Endothelial cell of umbilical vein (primary cell): Measurements from ENCODE around the gene VGLL4. TPM values are rescaled to one million over a fixed set of nuclear protein-coding genes. Genes with fewer than 3 reads are reported as not detected.

ENCODE experiments used
- BruUV-seq: library from RNA; stranded (reverse); fragments of 400-500 nt; replicated peaks from 2 replicates; lab custom pipeline; 2021; lab: Mats Ljungman, UMichigan
- CTCF ChIA-PET: fragments of 300-600, 350-600 bp; sonication (Branson Sonifier 250); formaldehyde crosslinking; loops from one replicate; lab custom pipeline; 2021; ENCODE audit warnings: antibody characterized with exemption, inconsistent platforms; lab: Charles Lee
- POLR2A ChIA-PET: fragments of 300-600, 350-600 bp; sonication (Branson Sonifier 250); formaldehyde crosslinking; loops from one replicate; lab custom pipeline; 2021; ENCODE audit warnings: antibody characterized with exemption, inconsistent platforms; lab: Charles Lee
- DNase-seq: peaks from one replicate; pipeline ENCODE4 v3.0.0-alpha.2; 2011; ENCODE audit warnings: low read depth, low spot score
- FAIRE-seq: peaks from 2 replicates; lab custom pipeline; 2011; peaks lifted over from hg19 to GRCh38; lab: Jason Lieb, UNC
- H2AFZ ChIP-seq: 2 replicates; pipeline ENCODE4 v1.6.0; 2012; ENCODE audit warnings: low read depth, low read length, control low read depth, inconsistent platforms
- H3K27ac ChIP-seq: 2 replicates; pipeline ENCODE4 v1.5.1; 2011; ENCODE audit warnings: low read depth, mild to moderate bottlenecking, control low read depth, low read length, moderate library complexity; ENCODE audit not compliant: insufficient read depth
- H3K27me3 ChIP-seq, 2 experiments: 2 replicates each; pipeline versions ENCODE4 v1.6.0 to v1.6.1; 2011; ENCODE audit warnings: low read length in 2 of 2, mixed read lengths in 1 of 2; ENCODE audit not compliant: control insufficient read depth in 2 of 2, insufficient read depth in 2 of 2
- H3K36me3 ChIP-seq, 2 experiments: 2 replicates in 1 of 2; 3 replicates in 1 of 2; pipeline ENCODE4 v1.5.1; 2011; ENCODE audit warnings: low read length in 2 of 2, mild to moderate bottlenecking in 1 of 2, moderate library complexity in 1 of 2; ENCODE audit not compliant: control insufficient read depth in 2 of 2, insufficient read depth in 2 of 2; ENCODE audit errors: extremely low read depth in 1 of 2
- H3K4me1 ChIP-seq: 3 replicates; pipeline ENCODE4 v1.5.1; 2011; ENCODE audit warnings: mild to moderate bottlenecking, low read length; ENCODE audit not compliant: control insufficient read depth, insufficient read depth; ENCODE audit errors: extremely low read depth
- H3K4me2 ChIP-seq: 2 replicates; pipeline ENCODE4 v1.6.1; 2011; ENCODE audit warnings: low read length, control low read depth, mixed read lengths; ENCODE audit not compliant: insufficient read depth
- H3K4me3 ChIP-seq, 3 experiments: fragments of 200-600 bp in 1 of 3; sonication (generic), shearing (Covaris generic) in 1 of 3; replicated peaks in 1 of 3; 2 replicates each; pipeline ENCODE4 v1.5.1; 2011 to 2016; ENCODE audit warnings: control low read depth in 3 of 3, low read length in 3 of 3, mild to moderate bottlenecking in 2 of 3, inconsistent platforms in 1 of 3, low read depth in 1 of 3, moderate library complexity in 1 of 3; ENCODE audit not compliant: insufficient read depth in 1 of 3
- H3K79me2 ChIP-seq: 2 replicates; pipeline ENCODE4 v1.6.0; 2012; ENCODE audit warnings: low read length, inconsistent platforms; ENCODE audit not compliant: control insufficient read depth, insufficient read depth
- H3K9ac ChIP-seq: replicated peaks from 2 replicates; pipeline ENCODE3; 2011; ENCODE audit warnings: low read length, control low read depth; ENCODE audit not compliant: insufficient read depth; ENCODE audit errors: extremely low read depth
- H3K9me1 ChIP-seq: replicated peaks from 3 replicates; pipeline ENCODE4 v1.6.0; 2011; ENCODE audit warnings: mild to moderate bottlenecking, low read length; ENCODE audit not compliant: control insufficient read depth, insufficient read depth; ENCODE audit errors: extremely low read depth
- H3K9me3 ChIP-seq: replicated peaks from 2 replicates; pipeline ENCODE4 v1.5.1; 2012; ENCODE audit warnings: low read length, inconsistent platforms; ENCODE audit not compliant: control insufficient read depth, insufficient read depth
- H4K20me1 ChIP-seq: replicated peaks from 2 replicates; pipeline ENCODE3; 2011; ENCODE audit warnings: mild to moderate bottlenecking, low read length; ENCODE audit not compliant: control insufficient read depth, insufficient read depth; ENCODE audit errors: extremely low read depth
- CTCF ChIP-seq, 2 donors: IDR thresholded peaks; 1 replicate in 1 of 2; 2 replicates in 1 of 2; pipeline ENCODE4 v1.5.1; 2011; ENCODE audit warnings: low read length in 2 of 2, mild to moderate bottlenecking in 2 of 2, moderate library complexity in 2 of 2, control low read depth in 1 of 2, inconsistent platforms in 1 of 2, low read depth in 1 of 2; ENCODE audit not compliant: insufficient read depth in 1 of 2; ENCODE audit errors: extremely low read depth in 1 of 2
- EZH2 ChIP-seq: IDR thresholded peaks from 2 replicates; pipeline ENCODE4 v1.6.1; 2012; ENCODE audit warnings: borderline replicate concordance, low read depth, mild to moderate bottlenecking, moderate library complexity, low read length, inconsistent platforms; ENCODE audit not compliant: severe bottlenecking
- FOS ChIP-seq: IDR thresholded peaks from 2 replicates; pipeline ENCODE4 v1.6.1; 2011; ENCODE audit warnings: mild to moderate bottlenecking, low read length, moderate library complexity, borderline replicate concordance; ENCODE audit not compliant: insufficient read depth
- GATA2 ChIP-seq: IDR thresholded peaks from 2 replicates; pipeline ENCODE4 v1.7.0; 2011; ENCODE audit warnings: low read depth, mild to moderate bottlenecking, moderate library complexity, mixed read lengths, low read length; ENCODE audit not compliant: insufficient read length, insufficient read depth
- JUN ChIP-seq: IDR thresholded peaks from 2 replicates; pipeline ENCODE4 v1.6.1; 2011; ENCODE audit warnings: borderline replicate concordance, low read depth; ENCODE audit not compliant: insufficient read length, insufficient read depth
- MAX ChIP-seq: IDR thresholded peaks from 2 replicates; pipeline ENCODE4 v1.6.1; 2011; ENCODE audit not compliant: insufficient read depth, insufficient read length
- MYC ChIP-seq: IDR thresholded peaks from one replicate; pipeline ENCODE4 v1.6.1; 2011; ENCODE audit warnings: mild to moderate bottlenecking, low read depth, low read length
- POLR2A ChIP-seq: IDR thresholded peaks from 2 replicates; pipeline ENCODE4 v1.6.1; 2012; ENCODE audit warnings: low read depth, mild to moderate bottlenecking, control low read depth, low read length
- POLR2AphosphoS5 ChIP-seq: IDR thresholded peaks from 2 replicates; pipeline ENCODE4 v1.6.1; 2012; ENCODE audit warnings: low read depth, mild to moderate bottlenecking, control low read depth, low read length, moderate library complexity; ENCODE audit not compliant: insufficient read depth
- dilution Hi-C: fragments of 300-500 bp; cut with MboI; formaldehyde crosslinking; loops from one replicate; pipeline ENCODE4 v1.15.0; 2019; ENCODE audit warnings: low sequenced_read_pairs; ENCODE audit not compliant: extremely low pct_ligation_motif_present
- intact Hi-C: fragments of 100-400 bp; cut with micrococcal nuclease; formaldehyde crosslinking; loops from one replicate; pipeline ENCODE4 v1.10.0; 2022
- polyA plus RNA-seq, 4 experiments: library from polyadenylated mRNA; depleted of rRNA in 3 of 4; stranded (reverse) in 3 of 4; unstranded in 1 of 4; fragments of >200 nt; gene quantifications; 2 replicates each; pipeline versions ENCODE4 v1.2.1 to v1.2.3, GENCODE V29; 2011 to 2012; ENCODE audit warnings: missing spikeins in 1 of 4
- total RNA-seq: library from RNA; stranded (reverse); gene quantifications from 2 replicates; pipeline ENCODE4 v1.2.3, GENCODE V29; 2021

VGLL4 gene
- total and polyA plus RNA-seq, 2 donors (not counting 3 experiments of a cell fraction or from before 2014, with no cell fraction given), result 67.0 to 78.9 TPM

GRCh38 chr3:11535243-11535960 lies 108.3 kb downstream of the VGLL4 start:
- Histone ChIP-seq H3K9me1 (no peaks in the 10 kb centered on the region), H4K20me1 (no peaks in the 10 kb centered on the region), H3K27ac (no peak overlapping the region), H3K79me2 (no peaks in the 10 kb centered on the region), H2AFZ (no peak overlapping the region), H3K9ac (no peak overlapping the region), H3K27me3 (no peaks in the 10 kb centered on the region), H3K4me3 (no peak overlapping the region), H3K4me1 (no peaks in the 10 kb centered on the region), H3K9me3 (no peaks in the 10 kb centered on the region), H3K4me2 (no peak overlapping the region), H3K36me3 (no peaks in the 10 kb centered on the region)
- intact Hi-C loops (no loop called here), dilution Hi-C loops (no loop called here)
- TF ChIP-seq FOS (no peak), GATA2 (no peak), MYC (no peak), POLR2A (no peak), JUN (no peak), POLR2AphosphoS5 (no peak), MAX (no peak), CTCF (IDR thresholded peaks at IDR 0.05; ENCODE audit: extremely low read depth in 1 of 2, insufficient read depth in 1 of 2, low read depth in 1 of 2, low read length in 2 of 2) (no peak), EZH2 (no peak)
- BruUV-seq, result no TSS peak
- CTCF ChIA-PET, result interaction anchor here (1.1 to 1.9 kb wide), 3 partner anchors 12 to 32 kb away, joined by 3 to 6 read pairs (median 4); no protein-coding TSS in a partner anchor
- DNase-seq, result no peak
- no peak for FAIRE-seq
- POLR2A ChIA-PET, result no interaction called here
